Esophagus squamous epithelium (tissue), 5 donors: Measurements from ENCODE around the gene BET1L. TPM values are rescaled to one million over a fixed set of nuclear protein-coding genes. Genes with fewer than 3 reads are reported as not detected.

ENCODE experiments used
- DNase-seq: peaks from one replicate; lab custom pipeline; 2025; lab: John Stamatoyannopoulos, UW
- H3K27ac ChIP-seq, 4 donors: fragments of 200-600 bp; sonication (generic); one replicate each; pipeline ENCODE4 v1.5.1; 2016 to 2019; ENCODE audit warnings: mild to moderate bottlenecking in 1 of 4
- H3K27me3 ChIP-seq, 4 donors: fragments of 200-600 bp; sonication (generic); 1 replicate in 3 of 4; 2 replicates in 1 of 4; pipeline versions ENCODE4 v1.5.1 to v1.6.0; 2017 to 2021; ENCODE audit warnings: antibody characterized with exemption in 1 of 4
- H3K36me3 ChIP-seq, 3 donors: fragments of 200-600 bp; sonication (generic); one replicate each; pipeline ENCODE4 v1.5.1; 2016 to 2019
- H3K4me1 ChIP-seq, 3 donors: fragments of 200-600 bp; sonication (generic); one replicate each; pipeline ENCODE4 v1.5.1; 2017 to 2019
- H3K4me3 ChIP-seq, 4 donors: fragments of 200-600 bp; sonication (generic); 1 replicate in 3 of 4; 2 replicates in 1 of 4; pipeline ENCODE4 v1.5.1; 2016 to 2019; ENCODE audit warnings: mild to moderate bottlenecking in 2 of 4, moderate library complexity in 1 of 4
- H3K9me3 ChIP-seq, 3 donors: fragments of 200-600 bp; sonication (generic); one replicate each; pipeline ENCODE4 v1.5.1; 2016 to 2019
- CTCF ChIP-seq, 6 experiments: fragments of 450-650 bp in 4 of 6; fragments of 200-600 bp in 2 of 6; sonication (generic) in 2 of 6; IDR thresholded peaks; one replicate each; pipeline ENCODE4 v1.5.1; 2016 to 2019; ENCODE audit warnings: antibody characterized with exemption in 6 of 6, mild to moderate bottlenecking in 4 of 6, moderate library complexity in 4 of 6
- POLR2A ChIP-seq, 4 donors: fragments of 450-650 bp; IDR thresholded peaks; one replicate each; pipeline ENCODE4 v1.6.1; 2017; ENCODE audit warnings: antibody characterized with exemption in 4 of 4, mild to moderate bottlenecking in 4 of 4, moderate library complexity in 3 of 4
- WGBS, 2 donors: methylation state at CpG; one replicate each; pipeline ENCODE4 v1.1.5; 2018; 5-methylcytosine and 5-hydroxymethylcytosine counted together
- intact Hi-C: fragments of 100-400 bp; cut with DNase I; formaldehyde crosslinking; loops from one replicate; pipeline ENCODE4 v1.15.0; 2022
- total RNA-seq, 4 donors: library from RNA; depleted of rRNA; stranded (reverse); fragments of >200 nt; gene quantifications; one replicate each; pipeline ENCODE4 v1.1.0, GENCODE V29; 2016
- donor health status: DM: yes; HTN: yes; CAD: no.

Gene BET1L
- total RNA-seq, 4 donors from 2014 or later, result 16.3 to 24.8 (median 17.1) TPM

GRCh38 chr11:206526-207207 lies 532 bp downstream of the BET1L start:
- WGBS, 2 donors, result 3 to 5% methylated on average over 11 to 14 of the region's 39 CpGs
- no peak for DNase-seq

GRCh38 chr11:206002-206384 lies 1.2 kb downstream of the BET1L start:
- no peaks in the 10 kb centered on the region for H3K9me3 ChIP-seq
- H3K4me3 ChIP-seq, result peak overlapping the region; percentile 80 to 100 (median 90)
- WGBS, 2 donors, result 40 to 74% methylated on average over 1 to 3 of the region's 7 CpGs
- peaks cover 29 to 66% (median 30%) of the 10 kb centered on the region in 3 donors for H3K4me1 ChIP-seq
- peaks cover 12 to 61% (median 22%) of the 10 kb centered on the region in 3 donors for H3K36me3 ChIP-seq
- intact Hi-C loops, result no loop called here
- H3K27me3 ChIP-seq, result no peaks in the 10 kb centered on the region
- H3K27ac ChIP-seq, result peak overlapping the region in 3 of 4 donors; percentile 96 to 100 (median 98)
- no peak for DNase-seq
- no peak for TF ChIP-seq CTCF (IDR thresholded peaks at IDR 0.05)
- TF ChIP-seq POLR2A (IDR thresholded peaks at IDR 0.05), result no peak

More at GRCh38 chr11:206526-207207, 532 bp downstream of the BET1L start:
- Histone ChIP-seq H3K27me3 (no peaks in the 10 kb centered on the region), H3K4me3 (peak overlapping the region; percentile 80 to 100 (median 90)), H3K27ac (peak overlapping the region; percentile 96 to 100 (median 98)), H3K9me3 (no peaks in the 10 kb centered on the region), H3K4me1 (peaks cover 29 to 72% (median 30%) of the 10 kb centered on the region in 3 donors), H3K36me3 (peaks cover 19 to 62% (median 29%) of the 10 kb centered on the region in 3 donors)
- no peak for TF ChIP-seq CTCF (IDR thresholded peaks at IDR 0.05)
- no peak for TF ChIP-seq POLR2A (IDR thresholded peaks at IDR 0.05)
- intact Hi-C loops, result no loop called here

- Histone ChIP-seq H3K4me3 (peak overlapping the region in 2 of 4 donors; percentile 80 to 100), H3K27ac (no peak overlapping the region), H3K9me3 (no peaks in the 10 kb centered on the region), H3K4me1 (peaks cover 26 to 60% (median 29%) of the 10 kb centered on the region in 3 donors), H3K36me3 (peaks cover 9 to 61% (median 18%) of the 10 kb centered on the region in 3 donors), H3K27me3 (no peaks in the 10 kb centered on the region)
- intact Hi-C loops, result no loop called here
- TF ChIP-seq POLR2A (IDR thresholded peaks at IDR 0.05) (no peak), CTCF (IDR thresholded peaks at IDR 0.05) (no peak)
- 90 to 100% methylated on average over 2 to 6 of the region's 16 CpGs for WGBS, 2 donors
- no peak for DNase-seq
These were observed 1.8 kb downstream of the BET1L start for GRCh38 chr11:205221-206001.

- Histone ChIP-seq H3K27me3 (no peaks in the 10 kb centered on the region), H3K4me3 (no peak overlapping the region), H3K36me3 (peaks cover 3 to 60% (median 18%) of the 10 kb centered on the region in 3 donors), H3K4me1 (peaks cover 18 to 52% (median 21%) of the 10 kb centered on the region in 3 donors), H3K27ac (no peak overlapping the region), H3K9me3 (no peaks in the 10 kb centered on the region)
- no peak for DNase-seq
- no CpG with 5 or more reads among the region's 12 CpGs for WGBS, 2 donors
- TF ChIP-seq POLR2A (IDR thresholded peaks at IDR 0.05) (no peak), CTCF (IDR thresholded peaks at IDR 0.05) (no peak)
- intact Hi-C loops, result no loop called here
These were observed 2.6 kb downstream of the BET1L start for GRCh38 chr11:204587-205109.
